WTC11 (cell line): Measurements from ENCODE around the gene KIFC1. TPM values are rescaled to one million over a fixed set of nuclear protein-coding genes. Genes with fewer than 3 reads are reported as not detected.
A peak's percentile ranks its signal among the peaks of the same experiment; 100 is the strongest.

Experiments
- ATAC-seq: fragments of 200-7000 bp; cut with Tn5 transposase; 2 replicates; pipeline ENCODE4 v1.10.0; 2021; ENCODE audit warnings: mild to moderate bottlenecking, moderate library complexity
- CTCF ChIA-PET: fragments of 300-600 bp; sonication (Branson Sonifier 250); formaldehyde crosslinking; loops from one replicate; lab custom pipeline; 2021; ENCODE audit warnings: antibody characterized with exemption; lab: Charles Lee
- POLR2A ChIA-PET: fragments of 350-600 bp; sonication (Branson Sonifier 250); formaldehyde crosslinking; loops from one replicate; lab custom pipeline; 2021; ENCODE audit warnings: antibody characterized with exemption; lab: Charles Lee
- DNase-seq: peaks from one replicate; pipeline ENCODE4 v3.0.0; 2021; ENCODE audit warnings: low spot score
- H3K27ac Mint-ChIP-seq: 2 replicates; pipeline ENCODE4 v1.8.0; 2021; ENCODE audit warnings: mixed read lengths
- H3K27me3 Mint-ChIP-seq: 2 replicates; pipeline ENCODE4 v1.8.0; 2021; ENCODE audit warnings: low read depth, mild to moderate bottlenecking, moderate library complexity, mixed read lengths
- H3K36me3 Mint-ChIP-seq: 2 replicates; pipeline ENCODE4 v1.8.0; 2021; ENCODE audit warnings: mixed read lengths
- H3K4me1 Mint-ChIP-seq: 2 replicates; pipeline ENCODE4 v1.8.0; 2022; ENCODE audit warnings: mixed read lengths
- H3K4me3 Mint-ChIP-seq: 2 replicates; pipeline ENCODE4 v1.8.0; 2021; ENCODE audit warnings: mild to moderate bottlenecking, moderate library complexity, mixed read lengths
- H3K9me3 Mint-ChIP-seq: 2 replicates; pipeline ENCODE4 v1.8.0; 2021; ENCODE audit warnings: mixed read lengths
- E2F1 ChIP-seq: sonication (generic); formaldehyde crosslinking; IDR thresholded peaks from 2 replicates; pipeline ENCODE4 v1.8.0; 2022; ENCODE audit warnings: mild to moderate bottlenecking, missing genetic modification reagents
- ELF4 ChIP-seq: sonication (generic); formaldehyde crosslinking; IDR thresholded peaks from 2 replicates; pipeline ENCODE4 v1.8.1; 2022; ENCODE audit warnings: low read depth, mild to moderate bottlenecking, moderate library complexity, missing genetic modification reagents
- FOXJ3 ChIP-seq: sonication (generic); formaldehyde crosslinking; IDR thresholded peaks from 2 replicates; pipeline ENCODE4 v1.9.0; 2021; ENCODE audit warnings: missing genetic modification reagents, mild to moderate bottlenecking, borderline replicate concordance
- FOXK1 ChIP-seq: sonication (generic); formaldehyde crosslinking; IDR thresholded peaks from 2 replicates; pipeline ENCODE4 v1.8.0; 2022; ENCODE audit warnings: mild to moderate bottlenecking, moderate library complexity, missing genetic modification reagents
- GABPB1 ChIP-seq: sonication (generic); formaldehyde crosslinking; IDR thresholded peaks from 2 replicates; pipeline ENCODE4 v1.8.1; 2023; ENCODE audit warnings: mild to moderate bottlenecking, missing genetic modification reagents
- GRHL2 ChIP-seq: fragments of 250-450 bp; sonication (Bioruptor Pico); IDR thresholded peaks from 2 replicates; pipeline ENCODE4 v1.8.0; 2022; ENCODE audit warnings: mild to moderate bottlenecking, moderate library complexity; ENCODE audit not compliant: insufficient replicate concordance, severe bottlenecking
- MAX ChIP-seq: sonication (generic); formaldehyde crosslinking; IDR thresholded peaks from 2 replicates; pipeline ENCODE4 v1.8.0; 2022; ENCODE audit warnings: mild to moderate bottlenecking, missing genetic modification reagents
- SMAD4 ChIP-seq: sonication (generic); formaldehyde crosslinking; IDR thresholded peaks from 2 replicates; pipeline ENCODE4 v1.8.0; 2022; ENCODE audit warnings: mild to moderate bottlenecking, missing genetic modification reagents
- SP1 ChIP-seq: sonication (generic); formaldehyde crosslinking; conservative IDR thresholded peaks from 2 replicates; pipeline ENCODE4 v1.8.1; 2022; ENCODE audit warnings: missing genetic modification reagents
- ZNF281 ChIP-seq: sonication (generic); formaldehyde crosslinking; IDR thresholded peaks from 2 replicates; pipeline ENCODE4 v1.8.0; 2023; ENCODE audit warnings: mild to moderate bottlenecking, missing genetic modification reagents
- total RNA-seq: library from RNA; stranded (reverse); gene quantifications from 3 replicates; pipeline ENCODE4 v1.2.3, GENCODE V29; 2021
- TF ChIP-seq, protein P1 (sequence below): fragments of 250-450 bp; sonication (Bioruptor Pico); IDR thresholded peaks from 2 replicates; pipeline ENCODE4 v2.1.2; 2022; ENCODE audit warnings: mild to moderate bottlenecking, moderate library complexity
- TF ChIP-seq, protein P2 (sequence below): sonication (generic); formaldehyde crosslinking; IDR thresholded peaks from 2 replicates; pipeline ENCODE4 v1.8.1; 2023; ENCODE audit warnings: mild to moderate bottlenecking, moderate library complexity, missing genetic modification reagents
- TF ChIP-seq, protein P3 (sequence below): sonication (generic); formaldehyde crosslinking; IDR thresholded peaks from 2 replicates; pipeline ENCODE4 v1.8.1; 2023; ENCODE audit warnings: mild to moderate bottlenecking, missing genetic modification reagents
- TF ChIP-seq, protein P4 (sequence below): sonication (generic); formaldehyde crosslinking; IDR thresholded peaks from 2 replicates; pipeline ENCODE4 v1.8.0; 2022; ENCODE audit warnings: mild to moderate bottlenecking, missing genetic modification reagents
- TF ChIP-seq, protein P5 (sequence below): sonication (generic); formaldehyde crosslinking; conservative IDR thresholded peaks from 2 replicates; pipeline ENCODE4 v1.8.1; 2023; ENCODE audit warnings: mild to moderate bottlenecking, low read depth, missing genetic modification reagents, moderate library complexity
- TF ChIP-seq, protein P6 (sequence below): fragments of 200-600 bp; IDR thresholded peaks from 2 replicates; pipeline ENCODE4 v1.8.0; 2022; ENCODE audit warnings: antibody characterized with exemption

KIFC1 gene
- total RNA-seq, 1 experiment from 2014 or later = 97.3 TPM

- peak overlapping the region; percentile 93 for H3K27ac Mint-ChIP-seq
- H3K4me1 Mint-ChIP-seq = peaks cover 74% of the 10 kb centered on the region
- H3K27me3 Mint-ChIP-seq = no peaks in the 10 kb centered on the region; the same call in 1 of the 2 replicates
- peak; percentile 31; the same call in 1 of the 2 replicates for TF ChIP-seq MAX
- TF ChIP-seq SMAD4 (CRISPR knock-in tag) = no peak
- no peak for TF ChIP-seq GRHL2 (CRISPR knock-in tag)
- TF ChIP-seq, protein P1, sequence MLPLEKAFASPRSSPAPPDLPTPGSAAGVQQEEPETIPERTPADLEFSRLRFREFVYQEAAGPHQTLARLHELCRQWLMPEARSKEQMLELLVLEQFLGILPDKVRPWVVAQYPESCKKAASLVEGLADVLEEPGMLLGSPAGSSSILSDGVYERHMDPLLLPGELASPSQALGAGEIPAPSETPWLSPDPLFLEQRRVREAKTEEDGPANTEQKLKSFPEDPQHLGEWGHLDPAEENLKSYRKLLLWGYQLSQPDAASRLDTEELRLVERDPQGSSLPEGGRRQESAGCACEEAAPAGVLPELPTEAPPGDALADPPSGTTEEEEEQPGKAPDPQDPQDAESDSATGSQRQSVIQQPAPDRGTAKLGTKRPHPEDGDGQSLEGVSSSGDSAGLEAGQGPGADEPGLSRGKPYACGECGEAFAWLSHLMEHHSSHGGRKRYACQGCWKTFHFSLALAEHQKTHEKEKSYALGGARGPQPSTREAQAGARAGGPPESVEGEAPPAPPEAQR (CRISPR knock-in tag) = no peak
- no peak for TF ChIP-seq E2F1 (CRISPR knock-in tag)
- TF ChIP-seq, protein P2, sequence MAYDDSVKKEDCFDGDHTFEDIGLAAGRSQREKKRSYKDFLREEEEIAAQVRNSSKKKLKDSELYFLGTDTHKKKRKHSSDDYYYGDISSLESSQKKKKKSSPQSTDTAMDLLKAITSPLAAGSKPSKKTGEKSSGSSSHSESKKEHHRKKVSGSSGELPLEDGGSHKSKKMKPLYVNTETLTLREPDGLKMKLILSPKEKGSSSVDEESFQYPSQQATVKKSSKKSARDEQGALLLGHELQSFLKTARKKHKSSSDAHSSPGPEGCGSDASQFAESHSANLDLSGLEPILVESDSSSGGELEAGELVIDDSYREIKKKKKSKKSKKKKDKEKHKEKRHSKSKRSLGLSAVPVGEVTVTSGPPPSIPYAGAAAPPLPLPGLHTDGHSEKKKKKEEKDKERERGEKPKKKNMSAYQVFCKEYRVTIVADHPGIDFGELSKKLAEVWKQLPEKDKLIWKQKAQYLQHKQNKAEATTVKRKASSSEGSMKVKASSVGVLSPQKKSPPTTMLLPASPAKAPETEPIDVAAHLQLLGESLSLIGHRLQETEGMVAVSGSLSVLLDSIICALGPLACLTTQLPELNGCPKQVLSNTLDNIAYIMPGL (CRISPR knock-in tag) = 0 out of 2 replicates have a peak, but pooled peaks have one; percentile 44
- TF ChIP-seq FOXJ3 (CRISPR knock-in tag) = no peak
- TF ChIP-seq GABPB1 (CRISPR knock-in tag) = peak; percentile 56; the same call in 1 of the 2 replicates
- TF ChIP-seq, protein P3, sequence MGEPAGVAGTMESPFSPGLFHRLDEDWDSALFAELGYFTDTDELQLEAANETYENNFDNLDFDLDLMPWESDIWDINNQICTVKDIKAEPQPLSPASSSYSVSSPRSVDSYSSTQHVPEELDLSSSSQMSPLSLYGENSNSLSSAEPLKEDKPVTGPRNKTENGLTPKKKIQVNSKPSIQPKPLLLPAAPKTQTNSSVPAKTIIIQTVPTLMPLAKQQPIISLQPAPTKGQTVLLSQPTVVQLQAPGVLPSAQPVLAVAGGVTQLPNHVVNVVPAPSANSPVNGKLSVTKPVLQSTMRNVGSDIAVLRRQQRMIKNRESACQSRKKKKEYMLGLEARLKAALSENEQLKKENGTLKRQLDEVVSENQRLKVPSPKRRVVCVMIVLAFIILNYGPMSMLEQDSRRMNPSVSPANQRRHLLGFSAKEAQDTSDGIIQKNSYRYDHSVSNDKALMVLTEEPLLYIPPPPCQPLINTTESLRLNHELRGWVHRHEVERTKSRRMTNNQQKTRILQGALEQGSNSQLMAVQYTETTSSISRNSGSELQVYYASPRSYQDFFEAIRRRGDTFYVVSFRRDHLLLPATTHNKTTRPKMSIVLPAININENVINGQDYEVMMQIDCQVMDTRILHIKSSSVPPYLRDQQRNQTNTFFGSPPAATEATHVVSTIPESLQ = no peak
- TF ChIP-seq ZNF281 (CRISPR knock-in tag) = no peak
- TF ChIP-seq, protein P4, sequence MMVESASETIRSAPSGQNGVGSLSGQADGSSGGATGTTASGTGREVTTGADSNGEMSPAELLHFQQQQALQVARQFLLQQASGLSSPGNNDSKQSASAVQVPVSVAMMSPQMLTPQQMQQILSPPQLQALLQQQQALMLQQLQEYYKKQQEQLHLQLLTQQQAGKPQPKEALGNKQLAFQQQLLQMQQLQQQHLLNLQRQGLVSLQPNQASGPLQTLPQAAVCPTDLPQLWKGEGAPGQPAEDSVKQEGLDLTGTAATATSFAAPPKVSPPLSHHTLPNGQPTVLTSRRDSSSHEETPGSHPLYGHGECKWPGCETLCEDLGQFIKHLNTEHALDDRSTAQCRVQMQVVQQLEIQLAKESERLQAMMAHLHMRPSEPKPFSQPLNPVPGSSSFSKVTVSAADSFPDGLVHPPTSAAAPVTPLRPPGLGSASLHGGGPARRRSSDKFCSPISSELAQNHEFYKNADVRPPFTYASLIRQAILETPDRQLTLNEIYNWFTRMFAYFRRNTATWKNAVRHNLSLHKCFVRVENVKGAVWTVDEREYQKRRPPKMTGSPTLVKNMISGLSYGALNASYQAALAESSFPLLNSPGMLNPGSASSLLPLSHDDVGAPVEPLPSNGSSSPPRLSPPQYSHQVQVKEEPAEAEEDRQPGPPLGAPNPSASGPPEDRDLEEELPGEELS = peak; percentile 38; the same call in 1 of the 2 replicates
- no peak for TF ChIP-seq ELF4 (CRISPR knock-in tag)
- TF ChIP-seq SP1 (CRISPR knock-in tag) = peak; percentile 80
- TF ChIP-seq, protein P5, sequence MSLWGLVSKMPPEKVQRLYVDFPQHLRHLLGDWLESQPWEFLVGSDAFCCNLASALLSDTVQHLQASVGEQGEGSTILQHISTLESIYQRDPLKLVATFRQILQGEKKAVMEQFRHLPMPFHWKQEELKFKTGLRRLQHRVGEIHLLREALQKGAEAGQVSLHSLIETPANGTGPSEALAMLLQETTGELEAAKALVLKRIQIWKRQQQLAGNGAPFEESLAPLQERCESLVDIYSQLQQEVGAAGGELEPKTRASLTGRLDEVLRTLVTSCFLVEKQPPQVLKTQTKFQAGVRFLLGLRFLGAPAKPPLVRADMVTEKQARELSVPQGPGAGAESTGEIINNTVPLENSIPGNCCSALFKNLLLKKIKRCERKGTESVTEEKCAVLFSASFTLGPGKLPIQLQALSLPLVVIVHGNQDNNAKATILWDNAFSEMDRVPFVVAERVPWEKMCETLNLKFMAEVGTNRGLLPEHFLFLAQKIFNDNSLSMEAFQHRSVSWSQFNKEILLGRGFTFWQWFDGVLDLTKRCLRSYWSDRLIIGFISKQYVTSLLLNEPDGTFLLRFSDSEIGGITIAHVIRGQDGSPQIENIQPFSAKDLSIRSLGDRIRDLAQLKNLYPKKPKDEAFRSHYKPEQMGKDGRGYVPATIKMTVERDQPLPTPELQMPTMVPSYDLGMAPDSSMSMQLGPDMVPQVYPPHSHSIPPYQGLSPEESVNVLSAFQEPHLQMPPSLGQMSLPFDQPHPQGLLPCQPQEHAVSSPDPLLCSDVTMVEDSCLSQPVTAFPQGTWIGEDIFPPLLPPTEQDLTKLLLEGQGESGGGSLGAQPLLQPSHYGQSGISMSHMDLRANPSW (CRISPR knock-in tag) = no peak
- TF ChIP-seq FOXK1 = no peak
- TF ChIP-seq, protein P6, sequence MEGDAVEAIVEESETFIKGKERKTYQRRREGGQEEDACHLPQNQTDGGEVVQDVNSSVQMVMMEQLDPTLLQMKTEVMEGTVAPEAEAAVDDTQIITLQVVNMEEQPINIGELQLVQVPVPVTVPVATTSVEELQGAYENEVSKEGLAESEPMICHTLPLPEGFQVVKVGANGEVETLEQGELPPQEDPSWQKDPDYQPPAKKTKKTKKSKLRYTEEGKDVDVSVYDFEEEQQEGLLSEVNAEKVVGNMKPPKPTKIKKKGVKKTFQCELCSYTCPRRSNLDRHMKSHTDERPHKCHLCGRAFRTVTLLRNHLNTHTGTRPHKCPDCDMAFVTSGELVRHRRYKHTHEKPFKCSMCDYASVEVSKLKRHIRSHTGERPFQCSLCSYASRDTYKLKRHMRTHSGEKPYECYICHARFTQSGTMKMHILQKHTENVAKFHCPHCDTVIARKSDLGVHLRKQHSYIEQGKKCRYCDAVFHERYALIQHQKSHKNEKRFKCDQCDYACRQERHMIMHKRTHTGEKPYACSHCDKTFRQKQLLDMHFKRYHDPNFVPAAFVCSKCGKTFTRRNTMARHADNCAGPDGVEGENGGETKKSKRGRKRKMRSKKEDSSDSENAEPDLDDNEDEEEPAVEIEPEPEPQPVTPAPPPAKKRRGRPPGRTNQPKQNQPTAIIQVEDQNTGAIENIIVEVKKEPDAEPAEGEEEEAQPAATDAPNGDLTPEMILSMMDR = 0 out of 2 replicates have a peak, but pooled peaks have one; percentile 23
Measured at GRCh38 chr6:33425668-33426577, 34.3 kb downstream of the KIFC1 start.

More at GRCh38 chr6:33425668-33426577, 34.3 kb downstream of the KIFC1 start:
- ChIA-PET CTCF (interaction anchor here (0.6 to 2.7 kb wide), 26 partner anchors 8 to 1905 kb away, joined by 3 to 21 read pairs (median 4); partner anchors contain the start of genes B3GALT4, BAK1, CUTA and KIFC1), POLR2A (interaction anchor here (0.7 to 1.3 kb wide), 5 partner anchors 8 to 108 kb away, joined by 3 to 6 read pairs (median 3); partner anchors contain the start of genes CUTA, ZBTB22 and ZBTB9)
- peaks cover 13% of the 10 kb centered on the region for H3K36me3 Mint-ChIP-seq
- H3K4me3 Mint-ChIP-seq = peak overlapping the region; percentile 85
- ATAC-seq (peak; percentile 76), DNase-seq (peak; percentile 93)
- no peaks in the 10 kb centered on the region for H3K9me3 Mint-ChIP-seq
